ENCODE data around the gene ACAP1.
"Not testable (repeated sequence)": the region's sequence is repeated elsewhere in the genome, so short reads cannot be mapped to it uniquely, and the experiment has no call there.

ACAP1 gene

DNA sequence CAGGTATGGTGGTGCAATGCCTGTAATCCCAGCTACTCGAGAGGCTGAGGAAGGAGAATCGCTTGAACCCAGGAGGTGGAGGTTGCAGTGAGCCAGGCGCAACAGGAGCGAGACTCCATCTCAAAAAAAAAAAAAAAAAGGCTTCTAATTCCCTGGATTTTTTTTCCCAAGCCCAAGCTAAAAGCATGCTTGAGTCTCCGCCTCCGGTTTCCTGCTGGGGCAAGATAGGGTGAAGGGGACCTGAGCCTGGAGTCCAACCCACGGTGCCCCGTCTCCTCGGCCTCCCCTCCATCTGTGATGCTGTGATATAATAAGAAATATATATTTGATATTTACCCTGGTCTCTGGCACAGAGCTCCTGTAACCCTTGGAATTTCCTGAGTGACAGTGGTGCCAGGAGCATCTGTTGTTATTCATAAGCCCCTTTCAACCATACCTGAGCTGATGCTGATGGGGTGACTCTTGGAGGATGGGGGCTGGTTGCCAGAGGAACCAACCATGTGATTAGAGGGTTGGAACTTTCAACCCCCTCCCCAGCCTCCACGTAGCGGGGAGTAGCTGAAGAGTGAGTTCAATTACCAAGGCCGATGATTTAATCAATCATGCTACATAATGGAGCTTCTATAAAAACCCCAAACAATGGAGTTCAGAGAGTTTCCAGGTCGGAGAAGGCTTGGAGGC is 31.7 kb downstream of the ACAP1 start:
- H3K4me3 ChIP-seq (ENCODE audit: low read length) = no peak overlapping the region
- TF ChIP-seq ZNF274 (IDR thresholded peaks at IDR 0.05; ENCODE audit: low read depth, low read length) = no peak

GRCh38 chr17:7368599-7368994 is 32.3 kb downstream of the ACAP1 start:
- H3K4me3 ChIP-seq (ENCODE audit: low read length) = not testable (repeated sequence)

DNA sequence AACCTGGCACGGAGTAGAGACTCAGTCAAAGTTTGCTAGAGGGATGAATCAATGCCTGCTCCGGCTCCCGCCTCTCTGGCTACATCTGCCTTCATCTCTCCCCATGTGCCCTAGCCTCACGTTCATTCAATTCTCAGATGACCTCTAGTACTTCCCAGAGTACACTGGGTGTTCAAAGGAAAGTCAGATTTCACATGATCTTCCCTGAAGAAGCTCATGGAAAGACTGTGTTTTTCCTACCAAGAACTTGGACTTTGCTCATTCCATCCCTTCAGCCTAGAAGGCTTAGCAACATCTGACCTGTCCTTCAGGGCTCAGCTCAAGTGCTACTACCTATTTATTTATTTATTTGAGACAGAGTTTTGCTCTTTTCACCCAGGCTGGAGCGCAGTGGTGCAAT is 33.5 kb downstream of the ACAP1 start:
- no peak for TF ChIP-seq ZNF274 (IDR thresholded peaks at IDR 0.05; ENCODE audit: low read depth, low read length)
- no peak overlapping the region for H3K4me3 ChIP-seq (ENCODE audit: low read length)

GRCh38 chr17:7370853-7371252 is 34.5 kb downstream of the ACAP1 start:
- TF ChIP-seq ZNF274 (IDR thresholded peaks at IDR 0.05; ENCODE audit: low read depth, low read length) = no peak
- H3K4me3 ChIP-seq (ENCODE audit: low read length) = no peak overlapping the region

DNA sequence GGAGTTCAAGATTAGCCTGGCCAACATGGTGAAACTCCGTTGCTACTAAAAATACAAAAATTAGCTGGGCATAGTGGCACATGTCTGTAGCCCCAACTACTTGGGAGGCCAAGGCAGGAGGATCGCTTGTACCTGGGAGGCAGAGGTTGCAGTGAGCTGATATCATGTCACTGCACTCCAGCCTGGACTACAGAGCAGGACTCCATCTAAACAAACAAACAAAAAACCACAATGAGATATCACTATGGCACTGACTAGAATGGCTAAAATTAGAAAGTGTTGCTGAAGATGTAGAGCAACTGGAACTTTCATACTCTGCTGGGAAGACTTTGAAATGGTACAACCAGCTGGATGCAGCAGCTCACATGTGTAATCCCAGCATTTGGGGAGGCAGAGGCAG is 38.0 kb downstream of the ACAP1 start:
- TF ChIP-seq ZNF274 (IDR thresholded peaks at IDR 0.05; ENCODE audit: low read depth, low read length) = no peak
- H3K4me3 ChIP-seq (ENCODE audit: low read length) = no peak overlapping the region

GRCh38 chr17:7379134-7379533 is 42.8 kb downstream of the ACAP1 start:
- no peak for TF ChIP-seq ZNF274 (IDR thresholded peaks at IDR 0.05; ENCODE audit: low read depth, low read length)
- no peak overlapping the region for H3K4me3 ChIP-seq (ENCODE audit: low read length)

GRCh38 chr17:7380321-7380720 is 44.0 kb downstream of the ACAP1 start:
- TF ChIP-seq ZNF274 (IDR thresholded peaks at IDR 0.05; ENCODE audit: low read depth, low read length) = no peak
- H3K4me3 ChIP-seq (ENCODE audit: low read length) = no peak overlapping the region

DNA sequence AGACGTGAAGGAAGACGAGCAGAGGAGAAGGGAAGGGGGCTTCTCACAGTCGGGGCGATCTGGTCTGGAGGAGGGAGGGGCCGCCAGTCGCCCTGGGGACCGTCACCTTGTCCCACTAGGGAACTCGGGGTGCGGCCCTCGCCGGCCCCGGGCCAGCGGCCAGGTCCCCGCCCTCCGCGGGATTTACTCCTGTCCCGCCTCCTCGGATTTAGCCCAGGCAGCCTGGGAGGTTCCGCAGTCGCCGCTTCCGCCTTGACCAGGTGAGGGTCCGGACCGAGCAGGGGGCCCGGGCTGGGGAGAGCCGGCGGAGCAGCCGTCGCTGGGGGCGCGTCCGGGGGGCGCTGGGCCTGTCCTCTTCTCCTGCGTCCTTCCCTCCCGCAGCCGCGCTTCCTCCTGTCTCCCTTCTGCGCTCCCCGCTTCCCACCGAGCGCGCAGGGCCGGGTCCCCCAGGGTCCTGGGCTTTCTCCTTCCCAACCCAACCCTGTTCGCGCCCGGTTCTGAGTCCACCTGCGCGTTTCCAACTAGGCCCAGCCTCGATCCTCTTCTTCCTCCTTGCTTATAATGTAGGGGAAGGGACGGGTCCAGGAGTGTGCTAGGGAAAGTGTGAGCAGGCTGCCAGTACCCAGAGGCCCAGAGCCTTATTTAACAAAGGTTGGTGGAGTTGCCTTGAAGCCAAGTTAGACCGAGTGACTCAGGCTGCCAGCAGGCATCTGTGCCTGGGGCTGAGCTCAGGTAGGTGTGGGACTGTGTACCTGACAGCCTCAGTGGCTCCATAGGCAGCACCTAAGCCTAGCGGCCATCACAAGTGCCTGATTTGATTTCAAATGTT is 44.7 kb downstream of the ACAP1 start, which contains the start of gene TNK1:
TSS of gene TNK1 (plus strand) at position 235 of the 829 bp plus-strand sequence. CDS start 1,838 bp downstream, outside the sequence.
- no peak within 1 kb of the TSS for H3K4me3 ChIP-seq (ENCODE audit: low read length)
- TF ChIP-seq ZNF274 (IDR thresholded peaks at IDR 0.05; ENCODE audit: low read depth, low read length) = no peak

GRCh38 chr17:7382901-7383300 is 46.6 kb downstream of the ACAP1 start:
- no peak overlapping the region for H3K4me3 ChIP-seq (ENCODE audit: low read length)
- no peak for TF ChIP-seq ZNF274 (IDR thresholded peaks at IDR 0.05; ENCODE audit: low read depth, low read length)

DNA sequence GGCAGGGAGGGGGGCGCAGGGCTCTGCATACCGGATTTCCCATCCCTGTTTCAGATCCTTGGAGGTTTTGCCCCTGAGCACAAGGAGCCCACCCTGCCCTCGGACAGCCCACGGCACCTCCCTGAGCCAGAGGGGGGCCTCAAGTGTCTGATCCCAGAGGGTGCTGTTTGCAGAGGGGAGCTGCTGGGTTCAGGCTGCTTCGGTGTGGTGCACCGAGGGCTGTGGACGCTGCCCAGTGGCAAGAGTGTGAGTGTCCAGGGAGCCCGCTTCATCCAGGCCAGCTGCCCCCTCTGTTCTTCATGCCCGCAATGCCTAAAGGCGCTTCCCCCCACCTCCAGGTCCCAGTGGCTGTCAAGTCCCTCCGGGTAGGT is 47.0 kb downstream of the ACAP1 start:
- TF ChIP-seq ZNF274 (IDR thresholded peaks at IDR 0.05; ENCODE audit: low read depth, low read length) = no peak
- H3K4me3 ChIP-seq (ENCODE audit: low read length) = no peak overlapping the region

GRCh38 chr17:7383742-7384488 is 47.6 kb downstream of the ACAP1 start:
- H3K4me3 ChIP-seq (ENCODE audit: low read length) = peak overlapping the region; percentile 44; the same call in 1 of the 2 replicates
- no peak for TF ChIP-seq ZNF274 (IDR thresholded peaks at IDR 0.05; ENCODE audit: low read depth, low read length)

DNA sequence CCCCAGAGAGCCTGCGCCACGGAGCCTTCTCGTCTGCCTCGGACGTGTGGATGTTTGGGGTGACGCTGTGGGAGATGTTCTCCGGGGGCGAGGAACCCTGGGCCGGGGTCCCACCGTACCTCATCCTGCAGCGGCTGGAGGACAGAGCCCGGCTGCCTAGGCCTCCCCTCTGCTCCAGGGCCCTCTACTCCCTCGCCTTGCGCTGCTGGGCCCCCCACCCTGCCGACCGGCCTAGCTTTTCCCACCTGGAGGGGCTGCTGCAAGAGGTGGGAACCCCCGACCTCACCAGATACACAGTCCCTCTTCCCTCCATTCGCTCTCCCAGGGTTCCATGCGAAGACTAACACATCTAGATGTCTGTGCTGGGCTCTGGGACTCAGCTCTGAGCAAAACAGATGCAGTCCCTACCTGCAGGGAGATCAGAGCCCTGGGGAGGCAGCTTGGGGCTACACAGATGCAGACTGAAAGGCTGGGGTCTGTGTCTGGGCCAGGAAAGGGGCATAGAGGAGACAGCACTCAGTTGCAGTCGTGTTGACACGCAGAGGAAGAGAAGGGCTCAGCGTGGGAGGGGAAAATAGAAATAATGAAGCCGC is 48.3 kb downstream of the ACAP1 start:
- no peak for TF ChIP-seq ZNF274 (IDR thresholded peaks at IDR 0.05; ENCODE audit: low read depth, low read length)
- peak overlapping the region; percentile 44; the same call in 1 of the 2 replicates for H3K4me3 ChIP-seq (ENCODE audit: low read length)

DNA sequence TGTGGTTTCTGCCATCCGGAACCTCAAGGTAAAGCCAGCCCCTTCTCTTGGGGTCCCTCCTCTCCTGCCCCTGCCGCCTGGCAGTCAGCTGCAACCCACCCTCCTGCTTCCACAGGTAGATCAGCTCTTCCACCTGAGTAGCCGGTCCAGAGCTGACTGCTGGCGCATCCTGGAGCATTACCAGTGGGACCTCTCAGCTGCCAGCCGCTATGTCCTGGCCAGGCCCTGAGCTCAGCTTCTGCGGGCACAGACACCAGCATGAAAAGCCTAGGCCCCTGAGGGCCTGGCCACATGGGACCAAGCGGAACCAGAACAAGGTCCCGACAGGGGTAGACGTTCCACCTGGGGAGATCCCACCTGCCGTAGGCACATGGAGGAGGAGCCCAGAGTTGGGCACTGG is 52.5 kb downstream of the ACAP1 start:
- no peak overlapping the region for H3K4me3 ChIP-seq (ENCODE audit: low read length)
- no peak for TF ChIP-seq ZNF274 (IDR thresholded peaks at IDR 0.05; ENCODE audit: low read depth, low read length)
